GM18873 (cell line): ENCODE results near the gene SUCNR1.

Experiments used
- ATAC-seq: cut with Tn5 transposase; IDR thresholded peaks from one replicate; pipeline ENCODE4 v1.9.1; 2021; ENCODE audit warnings: mild to moderate bottlenecking, moderate library complexity, moderate number of reproducible peaks; ENCODE audit not compliant: unreplicated experiment, low FRiP score

Gene SUCNR1

GRCh38 chr3:151899996-151900395, 26.6 kb downstream of the SUCNR1 start:
- ATAC-seq = no peak

- ATAC-seq = no peak
Observed at GRCh38 chr3:151900460-151900859, 27.0 kb downstream of the SUCNR1 start.

GRCh38 chr3:151900884-151901643, 27.6 kb downstream of the SUCNR1 start:
- ATAC-seq = no peak

GRCh38 chr3:151901644-151902285, 28.3 kb downstream of the SUCNR1 start:
- no peak for ATAC-seq

- ATAC-seq = no peak
Observed at GRCh38 chr3:151903501-151903991, 30.1 kb downstream of the SUCNR1 start.

GRCh38 chr3:151905647-151906046, 32.2 kb downstream of the SUCNR1 start:
- no peak for ATAC-seq

- no peak for ATAC-seq
Observed at GRCh38 chr3:151906751-151907150, 33.3 kb downstream of the SUCNR1 start.

- no peak for ATAC-seq
Observed at GRCh38 chr3:151908399-151908798, 35.0 kb downstream of the SUCNR1 start.

GRCh38 chr3:151909681-151910405, 36.4 kb downstream of the SUCNR1 start:
- no peak for ATAC-seq

- ATAC-seq = no peak
Observed at GRCh38 chr3:151911462-151911861, 38.0 kb downstream of the SUCNR1 start.

- no peak for ATAC-seq
Observed at GRCh38 chr3:151912028-151912427, 38.6 kb downstream of the SUCNR1 start.

GRCh38 chr3:151916781-151917180, 43.3 kb downstream of the SUCNR1 start:
- ATAC-seq = no peak

GRCh38 chr3:151918253-151919029, 45.0 kb downstream of the SUCNR1 start:
- ATAC-seq = no peak

GRCh38 chr3:151919030-151919328, 45.5 kb downstream of the SUCNR1 start:
- ATAC-seq = no peak

- no peak for ATAC-seq
Observed at GRCh38 chr3:151919446-151919845, 46.0 kb downstream of the SUCNR1 start.

- ATAC-seq = no peak
Observed at GRCh38 chr3:151923901-151924300, 50.5 kb downstream of the SUCNR1 start.

GRCh38 chr3:151924753-151925152, 51.3 kb downstream of the SUCNR1 start:
- ATAC-seq = no peak

GRCh38 chr3:151925419-151925818, 52.0 kb downstream of the SUCNR1 start:
- no peak for ATAC-seq

- no peak for ATAC-seq
Observed at GRCh38 chr3:151925876-151926275, 52.4 kb downstream of the SUCNR1 start.

GRCh38 chr3:151926956-151927355, 53.5 kb downstream of the SUCNR1 start:
- no peak for ATAC-seq
